EH (cell line): Measurements from ENCODE around the gene LRRK1.
"Not testable (repeated sequence)": the region's sequence is repeated elsewhere in the genome, so short reads cannot be mapped to it uniquely, and the experiment has no call there.

Experiments used
- DNase-seq: peaks from one replicate; pipeline ENCODE4 v3.0.0-alpha.2; 2015; ENCODE audit warnings: low read depth

The LRRK1 gene

DNA sequence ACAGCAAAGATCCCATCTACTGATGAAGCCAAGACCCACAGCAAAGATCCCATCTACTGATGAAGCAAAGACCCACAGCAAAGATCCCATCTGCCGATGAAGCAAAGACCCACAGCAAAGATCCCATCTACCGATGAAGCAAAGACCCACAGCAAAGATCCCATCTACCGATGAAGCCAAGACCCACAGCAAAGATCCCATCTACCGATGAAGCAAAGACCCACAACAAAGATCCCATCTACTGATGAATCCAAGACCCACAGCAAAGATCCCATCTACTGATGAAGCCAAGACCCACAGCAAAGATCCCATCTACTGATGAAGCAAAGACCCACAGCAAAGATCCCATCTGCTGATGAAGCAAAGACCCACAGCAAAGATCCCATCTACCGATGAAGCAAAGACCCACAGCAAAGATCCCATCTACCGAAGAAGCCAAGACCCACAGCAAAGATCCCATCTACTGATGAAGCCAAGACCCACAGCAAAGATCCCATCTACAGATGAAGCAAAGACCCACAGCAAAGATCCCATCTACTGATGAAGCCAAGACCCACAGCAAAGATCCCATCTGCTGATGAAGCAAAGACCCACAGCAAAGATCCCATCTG is 176.7 kb downstream of the LRRK1 start:
- not testable (repeated sequence) for DNase-seq

DNA sequence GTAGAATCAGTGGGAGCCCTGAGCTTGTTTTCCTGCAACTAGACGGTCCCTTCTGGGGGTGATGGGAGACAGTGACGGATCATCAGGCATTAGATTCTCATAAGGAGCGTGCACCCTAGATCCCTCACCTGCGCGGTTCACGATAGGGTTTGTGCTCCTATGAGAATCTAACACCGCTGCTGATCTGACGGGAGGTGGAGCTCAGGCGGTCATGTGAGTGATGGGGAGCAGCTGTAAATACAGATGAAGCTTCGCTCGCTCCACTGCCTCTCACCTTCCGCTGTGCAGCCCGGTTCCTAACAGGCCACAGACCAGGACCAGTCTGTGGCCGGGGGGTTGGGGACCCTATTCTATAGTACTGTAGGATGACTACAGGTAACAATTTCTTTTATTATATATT is 178.0 kb downstream of the LRRK1 start:
- DNase-seq = no peak

DNA sequence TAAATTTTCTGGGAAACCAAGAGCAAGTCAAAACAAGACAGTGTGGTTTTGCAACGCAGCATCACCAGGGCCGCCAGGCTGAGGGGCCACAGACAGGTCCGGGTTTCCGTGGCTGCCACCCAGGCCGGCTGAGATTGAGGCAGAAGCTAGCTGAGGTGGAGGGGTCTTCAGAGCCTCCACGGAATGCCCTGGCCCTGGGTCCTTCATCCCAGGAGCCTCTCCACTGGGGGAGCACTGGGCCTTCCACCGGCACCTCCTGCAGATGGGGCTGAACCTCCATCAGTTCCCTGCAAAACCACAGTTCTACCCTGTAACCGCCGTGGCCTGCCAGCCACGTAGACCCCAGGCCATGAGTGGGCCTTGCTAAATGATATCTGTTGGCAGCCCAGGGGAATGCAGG is 180.0 kb downstream of the LRRK1 start:
- no peak for DNase-seq

DNA sequence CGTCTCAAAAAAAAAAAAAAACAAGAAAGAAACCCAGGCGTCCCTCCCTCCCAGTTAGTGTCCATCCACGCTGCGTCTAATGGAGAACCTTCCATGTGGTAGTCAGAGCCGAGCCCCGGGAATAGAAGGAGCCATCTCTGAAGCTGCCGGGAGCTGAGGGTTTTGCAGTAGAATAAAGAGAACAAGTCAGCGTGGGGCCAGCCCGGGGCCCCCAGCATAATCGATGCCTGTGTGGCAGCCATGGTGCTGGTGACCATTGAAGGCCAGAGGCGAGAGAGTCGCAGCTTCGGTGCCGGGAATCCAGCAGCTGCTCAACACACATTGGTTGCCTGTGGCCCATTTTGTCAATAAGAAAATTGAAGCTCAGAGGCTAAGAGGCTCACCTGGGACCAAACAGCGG is 181.0 kb downstream of the LRRK1 start:
- DNase-seq = no peak

DNA sequence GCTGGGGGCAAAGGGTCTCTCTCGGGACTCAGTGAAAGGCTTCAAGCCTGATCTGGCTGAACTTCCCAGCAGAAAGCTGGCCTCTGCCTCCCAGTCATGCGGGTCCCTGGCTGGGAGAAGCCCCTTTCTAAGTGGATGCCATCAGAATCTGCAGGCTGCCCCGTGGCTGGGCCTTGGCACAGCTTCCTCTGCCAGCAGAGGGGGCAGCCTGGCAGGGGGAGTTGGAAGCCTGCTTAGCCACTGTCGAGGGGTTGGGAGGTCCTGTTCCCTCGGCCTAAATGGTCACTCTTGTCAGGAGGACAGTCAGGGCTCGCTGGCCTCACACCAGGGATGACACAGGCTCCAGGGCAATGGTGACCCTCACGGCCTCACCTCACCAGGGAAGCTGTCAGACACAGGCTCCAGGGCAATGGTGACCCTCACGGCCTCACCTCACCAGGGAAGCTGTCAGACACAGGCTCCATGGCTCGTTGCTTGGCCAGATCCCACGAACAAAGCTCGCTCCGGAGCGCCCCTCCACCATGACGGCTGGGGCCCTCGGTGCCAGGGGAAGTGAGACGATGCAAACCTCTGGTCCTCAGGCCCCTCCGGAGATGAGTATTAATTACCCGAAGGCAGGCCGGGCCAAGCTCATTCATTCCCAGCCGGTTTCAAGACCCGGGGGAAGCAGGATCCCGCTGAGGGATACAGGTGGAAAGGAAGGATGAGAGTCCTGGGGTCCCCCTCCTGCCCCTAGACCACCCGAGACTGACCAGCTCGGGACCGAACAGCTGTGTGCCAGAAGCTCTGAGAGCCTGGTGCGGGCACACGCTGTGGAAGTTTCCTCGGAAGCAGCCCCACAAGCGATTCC is 181.7 kb downstream of the LRRK1 start:
- DNase-seq = no peak

DNA sequence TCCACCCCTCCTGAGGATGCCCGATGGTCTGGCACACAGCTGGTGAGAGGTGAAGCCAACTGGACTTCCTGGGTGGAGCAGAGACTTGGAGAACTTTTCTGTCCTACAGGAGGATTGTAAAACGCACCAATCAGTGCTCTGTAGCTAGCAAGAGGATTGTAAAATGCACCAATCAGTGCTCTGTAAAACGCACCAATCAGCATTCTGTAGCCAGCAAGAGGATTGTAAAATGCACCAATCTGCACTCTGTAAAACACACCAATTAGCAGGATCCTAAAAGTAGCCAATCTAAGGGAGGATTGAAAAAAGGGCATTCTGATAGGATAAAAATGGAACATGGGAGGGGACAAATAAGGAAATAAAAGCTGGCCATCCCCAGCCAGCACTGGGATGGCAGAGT is 182.5 kb downstream of the LRRK1 start:
- no peak for DNase-seq

DNA sequence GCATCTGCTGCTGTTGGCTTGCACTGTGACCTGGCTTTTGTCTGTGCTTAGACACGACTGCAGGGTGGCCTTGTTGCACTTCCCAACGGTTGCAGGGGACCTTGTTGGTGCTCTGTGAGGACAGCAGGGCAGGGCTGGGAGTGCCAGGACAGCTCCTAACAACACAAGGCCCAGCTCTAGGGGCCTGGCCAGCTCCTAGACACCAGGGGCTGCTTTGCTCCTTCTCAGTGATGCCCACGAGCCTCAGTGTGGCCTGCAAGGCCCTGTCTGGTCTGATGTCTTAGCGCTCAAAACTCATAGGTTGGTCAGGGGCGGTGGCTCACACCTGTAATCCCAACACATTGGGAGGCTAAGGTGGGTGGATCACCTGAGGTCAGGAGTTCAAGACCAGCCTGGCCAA is 183.6 kb downstream of the LRRK1 start:
- DNase-seq = no peak

DNA sequence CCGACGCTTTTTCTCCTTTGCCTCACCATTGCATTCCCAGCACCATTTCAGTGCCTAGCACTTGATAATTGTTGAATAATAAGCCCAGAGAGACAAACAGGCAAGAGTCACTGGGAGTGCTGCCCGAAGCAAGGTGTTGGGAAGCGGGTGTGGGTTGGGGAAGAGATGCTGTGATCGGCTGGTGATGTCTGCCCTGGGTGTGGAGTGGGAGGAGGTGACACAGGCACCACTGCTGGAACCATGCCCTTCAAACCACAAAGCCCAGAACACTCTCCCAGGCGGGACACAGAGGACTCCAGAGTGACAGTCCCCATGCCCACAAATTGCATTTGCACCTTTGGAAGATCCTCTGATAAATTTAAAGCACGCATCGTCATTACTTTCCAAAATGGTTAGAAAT is 184.4 kb downstream of the LRRK1 start:
- no peak for DNase-seq

DNA sequence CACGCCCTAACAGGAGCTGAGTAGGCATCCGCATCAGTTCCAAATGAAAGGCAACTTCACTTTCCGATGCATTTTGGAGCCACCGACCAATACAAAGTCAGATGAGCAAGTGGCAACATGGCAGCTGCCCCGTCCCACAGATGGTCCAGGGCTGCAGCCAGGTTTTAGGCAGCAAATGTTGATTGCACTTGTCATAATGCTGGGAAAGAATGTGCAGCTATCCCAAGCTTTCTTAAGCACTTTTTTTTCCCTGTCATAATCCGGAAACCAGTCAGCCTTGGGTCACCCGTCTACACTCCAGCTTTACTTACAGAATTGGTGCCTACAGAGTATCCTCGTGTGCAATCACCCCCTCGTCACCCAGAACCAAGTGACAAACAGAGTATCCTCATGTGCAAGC is 185.0 kb downstream of the LRRK1 start:
- DNase-seq = no peak

DNA sequence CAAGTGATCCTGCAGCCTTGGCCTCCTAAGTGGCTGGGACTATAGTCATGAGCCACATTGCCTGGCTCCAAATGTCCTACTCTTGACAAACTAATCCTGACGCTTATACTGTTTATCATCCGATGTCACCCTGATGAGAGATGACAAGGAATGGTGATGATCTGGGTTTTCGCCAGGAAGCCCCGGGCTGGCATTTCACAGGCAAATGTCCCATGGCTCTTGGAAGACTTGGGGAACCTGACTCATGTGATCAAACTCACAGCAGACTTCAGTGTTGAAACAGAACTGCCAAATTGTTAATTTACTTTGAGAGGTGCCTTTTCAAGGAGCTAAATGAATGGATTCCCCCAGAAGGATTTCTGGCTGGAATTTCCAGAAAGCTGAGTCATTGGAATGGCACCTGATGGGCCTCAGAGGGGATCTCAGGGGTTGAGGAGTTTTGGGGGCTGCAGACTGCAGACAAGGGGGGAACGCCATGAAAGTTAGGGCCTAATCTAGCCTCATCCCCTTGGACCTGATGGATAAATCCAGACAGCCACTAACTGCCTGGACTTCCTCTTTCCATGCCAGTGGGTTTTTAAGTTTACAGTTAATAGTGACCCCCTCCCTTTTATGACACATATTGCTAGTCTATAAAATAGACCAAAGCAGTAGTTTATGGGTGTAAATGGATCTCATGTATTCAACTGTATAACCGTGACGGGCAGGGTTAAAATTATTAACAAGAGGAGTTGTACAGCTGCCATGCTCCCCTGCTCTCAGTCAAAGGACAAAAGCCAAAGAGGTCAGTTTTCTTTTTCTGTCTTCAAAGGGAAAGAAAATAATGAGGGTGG is 186.1 kb downstream of the LRRK1 start:
- peak; percentile 69 for DNase-seq

DNA sequence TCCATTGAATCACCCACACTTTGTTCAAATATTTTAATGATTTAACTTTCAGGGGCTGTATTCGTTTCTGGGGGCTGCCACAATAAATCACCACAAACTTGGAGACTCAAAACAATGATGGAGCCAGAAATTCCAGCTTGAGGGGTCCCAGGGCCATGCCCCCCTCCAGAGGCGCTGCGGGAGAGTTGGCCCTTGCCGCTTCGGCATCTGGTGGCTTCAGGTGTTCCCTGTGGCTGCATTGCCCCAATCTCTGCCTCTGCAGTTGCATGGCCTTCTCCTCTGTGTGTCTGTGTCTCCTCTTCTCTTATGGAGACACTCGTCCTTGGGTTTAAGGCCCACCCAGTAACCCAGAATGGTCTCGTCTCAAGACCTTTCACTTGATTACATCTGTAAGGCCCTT is 187.9 kb downstream of the LRRK1 start:
- no peak for DNase-seq

DNA sequence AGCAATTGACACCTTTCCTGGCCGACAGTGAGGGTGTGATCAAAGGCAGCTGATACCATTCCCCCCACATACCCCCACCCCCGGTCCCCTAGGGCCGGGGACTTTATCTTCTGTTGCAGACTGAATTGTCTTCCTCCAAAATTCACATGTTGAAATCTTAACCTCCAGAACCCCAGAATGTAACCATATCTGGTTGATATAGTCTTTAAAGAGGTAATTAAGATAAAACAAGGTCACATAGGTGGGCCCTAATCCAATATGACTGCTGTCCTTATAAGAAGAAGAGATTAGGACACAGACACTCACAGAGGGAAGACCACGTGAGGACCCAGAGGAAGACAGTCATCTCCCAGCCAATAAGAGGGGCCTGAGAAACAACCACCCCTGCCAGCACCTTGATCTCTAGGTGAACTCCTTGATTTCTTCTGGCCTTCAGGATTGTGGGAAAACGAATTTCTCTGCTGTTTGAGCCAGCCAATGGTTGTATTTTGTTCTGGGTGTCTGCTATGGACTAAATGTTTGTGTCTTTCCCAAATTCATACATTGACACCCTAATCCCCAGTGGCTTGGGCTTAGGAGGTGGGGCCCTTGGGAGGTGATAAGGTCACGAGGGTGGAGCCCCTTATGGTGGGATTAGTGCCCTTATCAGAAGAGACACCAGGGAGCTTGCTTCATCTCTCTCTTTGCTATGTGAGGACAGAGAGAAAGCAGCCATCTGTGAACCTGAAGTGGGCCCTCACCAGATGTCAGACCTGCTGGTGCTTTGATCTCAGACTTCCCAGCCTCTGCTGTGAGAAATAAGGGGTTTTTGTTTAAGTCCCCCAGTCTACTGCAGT is 188.7 kb downstream of the LRRK1 start:
- DNase-seq = no peak

DNA sequence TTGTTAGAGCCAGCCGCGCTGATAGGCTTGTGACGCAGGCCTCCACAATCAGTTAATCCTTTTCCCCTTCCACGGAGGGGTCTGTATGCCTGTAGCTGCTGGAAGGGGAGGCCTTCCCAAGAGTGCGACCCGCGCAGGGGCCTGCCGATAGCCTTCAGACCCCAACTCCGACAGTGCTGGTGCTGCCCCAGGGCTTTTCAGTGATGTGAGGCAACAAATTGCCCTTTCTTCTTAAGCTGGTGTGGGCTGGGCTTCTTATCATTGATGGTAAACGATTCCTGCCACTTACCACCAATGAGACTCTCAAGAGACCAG is 189.3 kb downstream of the LRRK1 start:
- DNase-seq = no peak

DNA sequence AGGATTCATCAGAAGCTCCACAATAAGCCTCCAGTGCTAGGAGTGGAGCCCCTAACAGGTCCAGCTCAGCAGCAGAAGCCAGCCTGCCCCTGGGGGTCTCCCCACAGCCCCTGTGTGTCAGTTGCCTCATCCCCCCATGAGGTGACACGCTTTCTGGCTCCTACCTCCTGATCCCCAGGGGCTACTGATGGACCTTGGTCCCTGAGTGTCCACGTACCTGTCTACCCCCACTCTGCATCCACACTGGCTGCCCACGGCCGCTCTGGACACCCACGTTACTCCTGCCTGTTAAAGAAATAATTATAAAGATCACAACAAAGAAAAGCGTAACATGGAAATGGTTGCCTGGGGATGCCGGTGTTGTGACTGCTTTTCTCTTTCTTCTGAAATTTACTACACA is 189.6 kb downstream of the LRRK1 start:
- no peak for DNase-seq

DNA sequence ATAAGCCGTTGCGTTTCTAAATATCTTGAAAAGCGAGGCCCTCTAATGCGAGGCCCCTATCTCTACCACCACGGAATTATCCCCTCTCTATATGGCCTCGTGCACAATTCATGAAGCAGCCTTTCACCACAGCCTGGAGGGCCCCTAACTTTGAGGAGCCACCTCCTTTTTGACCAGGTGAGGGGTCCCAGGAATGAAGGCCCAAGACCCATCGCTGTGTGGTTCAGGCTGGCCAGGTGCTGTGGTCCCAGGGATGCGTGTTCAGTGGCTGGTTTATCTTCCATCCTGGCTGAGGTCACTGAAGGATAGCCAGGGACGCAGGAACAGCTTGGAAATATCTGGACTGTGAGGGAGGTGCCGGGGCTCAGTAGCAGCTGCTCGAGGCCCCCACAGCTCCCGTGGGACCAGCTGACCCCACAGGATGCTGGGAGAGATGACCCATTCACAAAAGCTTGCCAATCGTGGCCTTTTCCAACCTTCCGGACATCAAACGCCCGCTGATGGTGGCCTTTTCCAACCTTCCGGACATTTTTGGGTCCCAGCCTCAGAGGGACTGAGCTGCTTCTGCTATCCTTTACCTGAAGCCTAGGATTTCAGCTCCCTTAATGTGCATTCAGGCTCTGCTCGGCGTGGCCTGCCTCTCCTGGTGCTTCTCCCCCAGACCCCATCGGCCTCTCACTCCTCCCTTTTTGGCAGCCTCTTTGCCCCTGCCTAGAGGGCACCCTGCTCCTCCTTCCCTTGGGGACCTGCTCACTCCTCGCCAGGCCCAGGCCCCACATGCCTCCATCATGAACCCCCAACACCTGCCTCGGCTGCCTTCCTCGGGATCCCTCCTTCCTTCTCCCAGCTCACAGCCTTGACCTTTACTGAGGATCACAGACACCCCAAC is 191.8 kb downstream of the LRRK1 start:
- no peak for DNase-seq

DNA sequence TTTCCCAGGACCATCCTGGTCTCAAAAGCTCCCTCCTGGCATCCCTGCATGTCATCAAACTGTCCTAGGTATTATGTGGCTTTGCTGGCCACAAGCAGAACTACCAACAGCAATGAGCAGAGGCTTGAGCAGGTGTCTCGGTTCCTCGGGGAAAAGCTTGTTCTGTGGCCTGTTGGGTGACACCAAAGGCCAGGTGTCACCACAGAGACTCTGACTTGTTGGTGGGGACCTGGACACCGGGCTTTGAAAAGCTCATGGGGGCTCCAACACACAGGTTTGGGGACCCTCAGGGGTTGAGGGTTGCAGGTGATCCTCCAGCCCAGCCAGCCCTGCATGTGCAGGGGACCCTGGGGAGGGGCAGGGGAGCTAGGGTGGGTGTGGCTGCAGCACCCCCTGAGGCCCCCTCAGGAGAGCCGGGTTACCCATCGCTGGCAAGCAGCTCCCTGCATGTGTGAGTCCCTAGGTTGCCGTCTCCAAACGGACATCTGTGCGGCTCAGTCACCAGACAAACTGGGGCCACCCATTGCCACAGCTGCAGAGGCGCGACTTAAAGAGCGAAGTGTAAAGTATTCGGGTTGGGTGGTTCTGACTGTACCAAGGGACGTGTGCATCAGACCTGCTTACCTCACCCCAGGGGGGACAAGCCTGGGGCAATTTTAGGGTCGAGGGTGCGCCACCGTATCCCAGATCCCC is 192.6 kb downstream of the LRRK1 start:
- no peak for DNase-seq

DNA sequence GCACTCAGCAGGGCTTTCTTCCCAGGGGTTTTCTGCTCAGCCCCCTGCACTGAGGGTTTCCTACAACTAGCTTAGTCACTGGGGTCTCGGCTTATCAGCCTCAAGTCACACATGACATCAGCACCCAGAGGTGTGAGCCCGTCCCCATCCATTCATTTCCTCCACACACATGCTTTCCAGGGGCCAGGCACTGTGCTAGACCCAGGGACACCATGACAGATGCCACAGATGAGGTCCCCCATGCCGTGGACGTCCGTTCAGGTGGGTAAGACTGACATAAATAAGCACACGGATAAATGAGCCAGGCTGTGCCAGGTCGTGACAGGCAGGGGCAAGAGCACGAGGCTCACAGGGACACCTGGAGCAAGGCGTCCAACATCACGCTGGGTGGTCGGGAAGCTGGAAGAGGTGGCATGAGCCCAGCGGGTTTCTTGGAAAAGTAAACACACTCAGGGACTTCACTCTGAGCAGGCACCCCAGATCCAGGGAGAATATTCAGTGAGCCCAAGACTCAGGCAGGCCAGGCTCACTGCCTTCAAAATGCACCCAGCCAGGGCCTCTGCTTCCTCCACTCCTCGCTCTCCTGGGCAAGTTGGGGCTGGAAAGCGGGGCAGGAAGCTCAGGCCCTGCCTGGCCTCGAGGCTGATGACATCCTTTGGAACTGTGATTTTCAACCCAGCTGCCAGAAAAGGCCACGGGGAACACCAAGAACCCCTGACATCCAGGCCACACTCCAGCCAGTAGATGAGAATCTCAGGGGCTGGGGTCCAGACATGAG is 193.4 kb downstream of the LRRK1 start:
- DNase-seq = no peak

DNA sequence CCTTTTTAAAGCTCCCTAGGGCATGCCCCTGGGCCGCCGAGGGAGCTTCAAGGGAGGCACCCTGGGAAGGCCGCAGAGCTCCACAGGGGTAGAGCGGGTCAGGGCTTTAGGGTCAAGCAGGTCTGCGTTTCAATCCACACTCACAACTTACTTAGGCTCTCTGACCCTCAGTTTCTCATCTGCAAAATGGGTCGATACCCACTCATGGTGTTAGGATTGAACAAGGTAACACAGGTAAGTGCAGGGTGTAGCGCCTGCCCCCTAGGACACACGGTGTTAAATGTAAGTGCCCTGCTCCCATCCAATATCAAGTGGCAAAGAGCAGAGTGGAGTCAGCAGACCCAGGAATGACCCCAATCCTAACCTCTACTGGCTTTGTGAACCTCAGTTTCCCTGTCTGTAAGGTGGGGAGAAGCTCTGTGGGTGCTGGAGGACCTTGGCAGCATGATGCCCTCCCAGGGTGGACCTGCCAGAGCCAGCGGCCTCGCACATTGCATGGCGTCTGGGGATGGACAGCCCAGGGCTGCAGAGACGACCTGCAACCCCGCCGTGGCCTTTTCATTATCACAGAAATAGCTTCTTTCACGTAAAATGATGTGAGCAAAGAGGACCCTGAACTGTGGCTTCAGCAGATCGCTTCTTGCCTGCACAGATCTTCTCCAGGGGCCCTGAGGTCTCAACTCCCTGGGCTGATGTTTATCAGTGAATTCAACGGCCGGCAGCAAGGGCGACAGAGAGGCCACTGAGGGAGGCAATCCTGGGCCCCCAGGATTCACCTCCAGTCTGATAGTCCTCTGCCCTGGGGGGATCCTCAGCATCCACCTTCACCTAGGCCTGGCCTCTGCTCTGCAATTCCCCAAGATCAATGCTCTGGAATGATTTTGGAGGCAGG is 194.2 kb downstream of the LRRK1 start:
- no peak for DNase-seq

DNA sequence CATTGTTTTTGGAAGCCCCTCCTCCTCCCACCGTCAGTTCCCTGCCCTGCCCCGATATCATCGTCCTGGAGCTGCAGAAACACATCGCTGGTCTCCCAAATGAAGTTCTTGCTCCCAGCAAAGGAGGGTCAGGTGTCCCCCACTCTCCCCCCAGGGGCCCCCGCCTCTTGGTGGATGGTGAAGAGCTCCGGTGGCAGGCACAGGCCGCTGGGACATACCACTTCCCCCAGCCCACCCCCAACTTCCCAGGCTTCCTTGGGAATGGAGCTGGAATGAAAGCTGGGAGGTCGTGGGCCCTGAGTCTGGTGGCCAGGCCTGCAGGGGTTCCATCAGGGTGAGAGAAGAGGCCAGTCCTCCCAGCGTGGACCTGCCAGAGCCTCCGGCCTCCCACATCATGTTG is 195.0 kb downstream of the LRRK1 start:
- DNase-seq = no peak
